GM12892 (cell line): ENCODE measurements around the gene RYK.

Experiments
- POLR2A ChIP-seq: IDR thresholded peaks from 2 replicates; pipeline ENCODE4 v1.6.1; 2011; ENCODE audit warnings: low read depth, low read length, control low read depth
- POLR2AphosphoS5 ChIP-seq: IDR thresholded peaks from 2 replicates; pipeline ENCODE4 v1.6.1; 2011; ENCODE audit warnings: low read depth, low read length, control low read depth

- TF ChIP-seq POLR2A (no peak), POLR2AphosphoS5 (no peak)
Observed at GRCh38 chr3:134153761-134154160, 96.9 kb downstream of the RYK start.
